SU-DHL-6 (cell line): ENCODE results near the gene HORMAD2.

Source experiments
- CTCF ChIP-seq: fragments of 200-600 bp; sonication (generic); IDR thresholded peaks from one replicate; pipeline ENCODE4 v1.5.1; 2017; ENCODE audit warnings: antibody characterized with exemption, mild to moderate bottlenecking, low read length, moderate library complexity; ENCODE audit not compliant: insufficient read depth, poor library complexity, severe bottlenecking
- EZH2phosphoT487 ChIP-seq: fragments of 200-600 bp; sonication (generic), shearing (Covaris generic); conservative IDR thresholded peaks from 2 replicates; pipeline ENCODE4 v1.6.1; 2018; ENCODE audit warnings: mild to moderate bottlenecking, antibody characterized with exemption, low read length, moderate library complexity, mixed read lengths

- no peak for TF ChIP-seq CTCF
- TF ChIP-seq EZH2phosphoT487, result no peak
Observed at GRCh38 chr22:30190574-30190973, 110.3 kb downstream of the HORMAD2 start.
